Lower leg skin (tissue), 4 donors: ENCODE results near the gene RAB15. TPM values are rescaled to one million over a fixed set of nuclear protein-coding genes. Genes with fewer than 3 reads are reported as not detected.

ENCODE experiments used
- DNase-seq, 2 donors: peaks; one replicate each; pipeline ENCODE4 v3.0.0-alpha.2; 2019; ENCODE audit warnings: low spot score in 2 of 2
- H3K4me3 ChIP-seq: fragments of 200-600 bp; sonication (generic); 2 replicates; pipeline ENCODE4 v1.5.1; 2017; ENCODE audit warnings: mild to moderate bottlenecking, low read depth; ENCODE audit not compliant: poor library complexity, severe bottlenecking
- CTCF ChIP-seq, 3 donors: fragments of 450-650 bp; IDR thresholded peaks; one replicate each; pipeline ENCODE4 v1.5.1; 2016; ENCODE audit warnings: antibody characterized with exemption in 3 of 3, mild to moderate bottlenecking in 3 of 3, moderate library complexity in 2 of 3
- POLR2A ChIP-seq, 2 donors: fragments of 450-650 bp; IDR thresholded peaks; one replicate each; pipeline ENCODE4 v1.6.1; 2016 to 2017; ENCODE audit warnings: antibody characterized with exemption in 2 of 2, mild to moderate bottlenecking in 1 of 2, moderate library complexity in 1 of 2
- WGBS, 2 donors: methylation state at CpG; one replicate each; pipeline ENCODE4 v1.1.5; 2018; 5-methylcytosine and 5-hydroxymethylcytosine counted together
- intact Hi-C: fragments of 100-400 bp; cut with DNase I; formaldehyde crosslinking; loops from one replicate; pipeline ENCODE4 v1.15.0; 2023; ENCODE audit warnings: low total_unique reads
- total RNA-seq, 4 donors: library from RNA; depleted of rRNA; stranded (reverse); fragments of >200 nt; gene quantifications; one replicate each; pipeline ENCODE4 v1.1.0, GENCODE V29; 2016

RAB15 gene
- total RNA-seq, 4 donors from 2014 or later: 5.5 to 9.4 (median 7.2) TPM

GRCh38 chr14:64945431-64946178 lies 26.5 kb downstream of the RAB15 start:
- 93 to 95% methylated on average over 12 of the region's 12 CpGs for WGBS, 2 donors
- intact Hi-C loops: no loop called here
- TF ChIP-seq CTCF (IDR thresholded peaks at IDR 0.05) (no peak), POLR2A (IDR thresholded peaks at IDR 0.05) (no peak)
- peak in 1 of 2 donors; percentile 43 for DNase-seq
- H3K4me3 ChIP-seq: no peak overlapping the region

GRCh38 chr14:64944861-64945260 lies 27.3 kb downstream of the RAB15 start:
- TF ChIP-seq POLR2A (IDR thresholded peaks at IDR 0.05): no peak
- no peak for TF ChIP-seq CTCF (IDR thresholded peaks at IDR 0.05)
- DNase-seq: peak in 1 of 2 donors; percentile 62
- no peak overlapping the region for H3K4me3 ChIP-seq
- intact Hi-C loops: no loop called here
- WGBS, 2 donors: 94 to 96% methylated on average over 4 of the region's 4 CpGs

- 63 to 68% methylated on average over 2 of the region's 2 CpGs for whole genome bisulfite sequencing, 2 donors
- H3K4me3 ChIP-seq: no peak overlapping the region
- DNase-seq: peak; percentile 12 to 45
- intact Hi-C loops: no loop called here
- TF ChIP-seq CTCF (IDR thresholded peaks at IDR 0.05): no peak
- no peak for TF ChIP-seq POLR2A (IDR thresholded peaks at IDR 0.05)
These were observed 28.1 kb downstream of the RAB15 start for GRCh38 chr14:64944041-64944440.

GRCh38 chr14:64943556-64943955 lies 28.6 kb downstream of the RAB15 start:
- intact Hi-C loops: no loop called here
- TF ChIP-seq CTCF (IDR thresholded peaks at IDR 0.05): no peak
- TF ChIP-seq POLR2A (IDR thresholded peaks at IDR 0.05): no peak
- no peak overlapping the region for H3K4me3 ChIP-seq
- WGBS, 2 donors: 71 to 82% methylated on average over 6 of the region's 6 CpGs
- DNase-seq: peak; percentile 10 to 67

GRCh38 chr14:64942531-64943111 lies 29.5 kb downstream of the RAB15 start, which contains the start of gene GPX2:
TSS of gene GPX2 (minus strand) at chr14:64942745. CDS start at chr14:64942726, 19 bp downstream.
- intact Hi-C loops: no loop called here
- peak; percentile 55 to 87 for DNase-seq
- TF ChIP-seq CTCF (IDR thresholded peaks at IDR 0.05) (no peak), POLR2A (IDR thresholded peaks at IDR 0.05) (no peak)
- H3K4me3 ChIP-seq: no peak within 1 kb of the TSS
- 61 to 63% methylated on average over 13 of the region's 13 CpGs for WGBS, 2 donors
